Liver (tissue), 9 donors: ENCODE results near the gene RARA. TPM values are rescaled to one million over a fixed set of nuclear protein-coding genes. Genes with fewer than 3 reads are reported as not detected.

Source experiments
- DNase-seq: peaks from one replicate; pipeline ENCODE4 v3.0.0-alpha.2; 2017; ENCODE audit warnings: low spot score
- H3K27ac ChIP-seq, 2 donors: one replicate each; pipeline ENCODE4 v1.7.0; 2013; ENCODE audit warnings: inconsistent platforms in 2 of 2, low read length in 2 of 2, control low read depth in 1 of 2, low read depth in 1 of 2, mild to moderate bottlenecking in 1 of 2
- H3K27me3 ChIP-seq, 4 donors: one replicate each; pipeline versions ENCODE4 v1.6.1 to v1.7.0; 2013; ENCODE audit warnings: low read length in 3 of 4, inconsistent platforms in 1 of 4, mild to moderate bottlenecking in 1 of 4, moderate library complexity in 1 of 4; ENCODE audit not compliant: control insufficient read depth in 4 of 4, insufficient read depth in 4 of 4
- H3K36me3 ChIP-seq, 4 donors: one replicate each; pipeline versions ENCODE4 v1.6.1 to v1.7.0; 2013; ENCODE audit warnings: low read length in 3 of 4, mild to moderate bottlenecking in 3 of 4, low read depth in 1 of 4, moderate library complexity in 1 of 4; ENCODE audit not compliant: control insufficient read depth in 4 of 4, insufficient read depth in 3 of 4
- H3K4me1 ChIP-seq, 4 donors: one replicate each; pipeline versions ENCODE4 v1.6.1 to v1.7.0; 2013; ENCODE audit warnings: low read length in 3 of 4, mild to moderate bottlenecking in 3 of 4, moderate library complexity in 1 of 4; ENCODE audit not compliant: control insufficient read depth in 4 of 4, insufficient read depth in 4 of 4
- H3K4me3 ChIP-seq, 3 donors: one replicate each; pipeline versions ENCODE4 v1.6.1 to v1.7.0; 2013; ENCODE audit warnings: low read length in 3 of 3, control low read depth in 1 of 3, low read depth in 1 of 3, mild to moderate bottlenecking in 1 of 3
- H3K9ac ChIP-seq, 2 donors: one replicate each; pipeline ENCODE4 v1.7.0; 2013; ENCODE audit warnings: low read length in 2 of 2, mild to moderate bottlenecking in 2 of 2, moderate library complexity in 2 of 2, control low read depth in 1 of 2, low read depth in 1 of 2
- H3K9me3 ChIP-seq, 4 donors: one replicate each; pipeline versions ENCODE4 v1.6.1 to v1.7.0; 2013; ENCODE audit warnings: low read length in 3 of 4; ENCODE audit not compliant: control insufficient read depth in 4 of 4
- EGR1 ChIP-seq, 2 donors: IDR thresholded peaks; 2 replicates each; pipeline ENCODE4 v1.6.1; 2016 to 2018; ENCODE audit warnings: antibody characterized with exemption in 2 of 2, low read depth in 2 of 2
- FOXA1 ChIP-seq: IDR thresholded peaks from 2 replicates; pipeline ENCODE4 v1.6.1; 2016; ENCODE audit warnings: antibody characterized with exemption
- FOXA2 ChIP-seq: IDR thresholded peaks from 2 replicates; pipeline ENCODE4 v1.6.1; 2016; ENCODE audit warnings: antibody characterized with exemption
- HNF4G ChIP-seq: IDR thresholded peaks from 2 replicates; pipeline ENCODE4 v1.6.1; 2016; ENCODE audit warnings: antibody characterized with exemption
- JUND ChIP-seq, 2 donors: IDR thresholded peaks; 2 replicates each; pipeline ENCODE4 v1.6.1; 2016; ENCODE audit warnings: antibody characterized with exemption in 2 of 2
- NR2F2 ChIP-seq: IDR thresholded peaks from 2 replicates; pipeline ENCODE4 v1.6.1; 2016; ENCODE audit warnings: antibody characterized with exemption
- RXRA ChIP-seq, 2 donors: IDR thresholded peaks; 2 replicates each; pipeline ENCODE4 v1.6.1; 2017 to 2018; ENCODE audit warnings: antibody characterized with exemption in 2 of 2, mild to moderate bottlenecking in 1 of 2
- SP1 ChIP-seq: IDR thresholded peaks from 2 replicates; pipeline ENCODE4 v1.6.1; 2018; ENCODE audit warnings: antibody characterized with exemption, mild to moderate bottlenecking
- TAF1 ChIP-seq: conservative IDR thresholded peaks from 2 replicates; pipeline ENCODE4 v1.6.1; 2016; ENCODE audit warnings: antibody characterized with exemption, mild to moderate bottlenecking
- YY1 ChIP-seq: IDR thresholded peaks from 2 replicates; pipeline ENCODE4 v1.6.1; 2016; ENCODE audit warnings: antibody characterized with exemption, mild to moderate bottlenecking
- WGBS: extraction: QIAGEN DNeasy Blood & Tissue Kit; methylation state at CpG from one replicate; pipeline ENCODE4 v1.1.7; 2013; 5-methylcytosine and 5-hydroxymethylcytosine counted together
- polyA plus RNA-seq, 2 donors: library from polyadenylated mRNA; stranded (reverse) in 1 of 2; unstranded in 1 of 2; fragments of 200-250 nt in 1 of 2; fragments of >200 nt in 1 of 2; fragmentation: Nextera tagmentation in 1 of 2; extraction: Ambion mirVana in 1 of 2; gene quantifications; one replicate each; pipeline versions ENCODE4 v1.2.1 to v1.2.3, GENCODE V29; 2013 to 2015
- total RNA-seq, 2 donors: library from RNA; depleted of rRNA; stranded (reverse); fragments of >200 nt; gene quantifications; one replicate each; pipeline ENCODE4 v1.2.3, GENCODE V29; 2014
- TF ChIP-seq, protein P1 (sequence below): fragments of 150-350 bp; IDR thresholded peaks from 2 replicates; pipeline ENCODE4 v1.5.1; 2017; ENCODE audit warnings: improper control_type of control experiment, low read depth, low read length; ENCODE audit not compliant: missing input control
- TF ChIP-seq, protein P2 (sequence below): IDR thresholded peaks from 2 replicates; pipeline ENCODE4 v1.6.1; 2016; ENCODE audit warnings: antibody characterized with exemption, mild to moderate bottlenecking
- TF ChIP-seq, protein P3 (sequence below): IDR thresholded peaks from 2 replicates; pipeline ENCODE4 v1.6.1; 2016; ENCODE audit warnings: antibody characterized with exemption
- TF ChIP-seq, protein P4 (sequence below): IDR thresholded peaks from 2 replicates; pipeline ENCODE4 v1.6.1; 2016; ENCODE audit warnings: antibody characterized with exemption
- TF ChIP-seq, protein P5 (sequence below): IDR thresholded peaks from 2 replicates; pipeline ENCODE4 v1.6.1; 2016; ENCODE audit warnings: antibody characterized with exemption
- donor health status: healthy.
- donor health status: healthy.
- donor health status: healthy.
- donor health status: healthy.
- donor health status: healthy.

The RARA gene
- total and polyA plus RNA-seq, 4 donors = 6.6 to 26.2 (median 10.8) TPM

DNA sequence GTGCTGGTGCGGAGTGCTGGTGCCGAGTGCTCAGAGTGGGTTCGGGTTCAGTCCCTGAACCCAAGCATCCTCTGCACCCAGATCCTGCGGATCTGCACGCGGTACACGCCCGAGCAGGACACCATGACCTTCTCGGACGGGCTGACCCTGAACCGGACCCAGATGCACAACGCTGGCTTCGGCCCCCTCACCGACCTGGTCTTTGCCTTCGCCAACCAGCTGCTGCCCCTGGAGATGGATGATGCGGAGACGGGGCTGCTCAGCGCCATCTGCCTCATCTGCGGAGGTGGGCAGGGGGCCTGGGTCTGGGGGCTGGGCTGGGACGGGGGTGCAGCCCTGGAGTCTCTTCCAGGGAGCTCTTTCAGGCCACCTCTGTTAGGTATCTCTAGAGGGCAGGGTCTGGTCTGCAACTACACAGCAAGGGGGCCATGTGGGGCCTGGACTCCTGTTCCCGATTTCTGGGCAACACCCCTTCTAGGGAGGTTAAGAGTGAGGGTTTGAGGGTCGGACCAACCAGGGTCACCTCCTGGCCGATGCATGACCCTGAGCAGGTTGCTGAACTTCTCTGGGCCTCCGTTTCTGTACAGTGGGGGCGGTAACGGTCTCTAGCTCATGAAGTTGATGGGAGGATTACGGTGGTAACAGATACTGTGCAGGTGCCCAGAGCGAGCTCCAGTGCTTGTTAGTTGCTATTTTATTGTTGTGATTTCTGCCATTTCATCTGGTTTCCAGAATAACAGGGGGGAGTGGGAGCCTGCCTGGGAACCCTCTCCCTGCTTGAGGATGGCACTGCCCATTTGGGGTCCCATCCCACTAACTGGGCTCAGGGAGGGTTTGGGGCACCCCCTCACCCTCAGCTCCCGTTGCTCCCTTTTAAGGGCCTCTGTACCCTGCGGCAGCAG lies 45.5 kb downstream of the RARA start:
- Histone ChIP-seq H3K27ac (peak overlapping the region in 1 of 2 donors; percentile 33), H3K9me3 (no peaks in the 10 kb centered on the region), H3K36me3 (peaks cover 2 to 8% (median 7%) of the 10 kb centered on the region in 4 donors), H3K4me1 (peaks cover 24 to 71% (median 66%) of the 10 kb centered on the region in 4 donors), H3K9ac (no peak overlapping the region), H3K4me3 (peak overlapping the region in 1 of 3 donors; percentile 39), H3K27me3 (no peaks in the 10 kb centered on the region)
- TF ChIP-seq JUND (IDR thresholded peaks at IDR 0.05) (no peak), RXRA (IDR thresholded peaks at IDR 0.05) (no peak), NR2F2 (no peak), YY1 (no peak), FOXA1 (no peak)
- TF ChIP-seq, protein P1, sequence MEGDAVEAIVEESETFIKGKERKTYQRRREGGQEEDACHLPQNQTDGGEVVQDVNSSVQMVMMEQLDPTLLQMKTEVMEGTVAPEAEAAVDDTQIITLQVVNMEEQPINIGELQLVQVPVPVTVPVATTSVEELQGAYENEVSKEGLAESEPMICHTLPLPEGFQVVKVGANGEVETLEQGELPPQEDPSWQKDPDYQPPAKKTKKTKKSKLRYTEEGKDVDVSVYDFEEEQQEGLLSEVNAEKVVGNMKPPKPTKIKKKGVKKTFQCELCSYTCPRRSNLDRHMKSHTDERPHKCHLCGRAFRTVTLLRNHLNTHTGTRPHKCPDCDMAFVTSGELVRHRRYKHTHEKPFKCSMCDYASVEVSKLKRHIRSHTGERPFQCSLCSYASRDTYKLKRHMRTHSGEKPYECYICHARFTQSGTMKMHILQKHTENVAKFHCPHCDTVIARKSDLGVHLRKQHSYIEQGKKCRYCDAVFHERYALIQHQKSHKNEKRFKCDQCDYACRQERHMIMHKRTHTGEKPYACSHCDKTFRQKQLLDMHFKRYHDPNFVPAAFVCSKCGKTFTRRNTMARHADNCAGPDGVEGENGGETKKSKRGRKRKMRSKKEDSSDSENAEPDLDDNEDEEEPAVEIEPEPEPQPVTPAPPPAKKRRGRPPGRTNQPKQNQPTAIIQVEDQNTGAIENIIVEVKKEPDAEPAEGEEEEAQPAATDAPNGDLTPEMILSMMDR = no peak
- TF ChIP-seq, protein P2, sequence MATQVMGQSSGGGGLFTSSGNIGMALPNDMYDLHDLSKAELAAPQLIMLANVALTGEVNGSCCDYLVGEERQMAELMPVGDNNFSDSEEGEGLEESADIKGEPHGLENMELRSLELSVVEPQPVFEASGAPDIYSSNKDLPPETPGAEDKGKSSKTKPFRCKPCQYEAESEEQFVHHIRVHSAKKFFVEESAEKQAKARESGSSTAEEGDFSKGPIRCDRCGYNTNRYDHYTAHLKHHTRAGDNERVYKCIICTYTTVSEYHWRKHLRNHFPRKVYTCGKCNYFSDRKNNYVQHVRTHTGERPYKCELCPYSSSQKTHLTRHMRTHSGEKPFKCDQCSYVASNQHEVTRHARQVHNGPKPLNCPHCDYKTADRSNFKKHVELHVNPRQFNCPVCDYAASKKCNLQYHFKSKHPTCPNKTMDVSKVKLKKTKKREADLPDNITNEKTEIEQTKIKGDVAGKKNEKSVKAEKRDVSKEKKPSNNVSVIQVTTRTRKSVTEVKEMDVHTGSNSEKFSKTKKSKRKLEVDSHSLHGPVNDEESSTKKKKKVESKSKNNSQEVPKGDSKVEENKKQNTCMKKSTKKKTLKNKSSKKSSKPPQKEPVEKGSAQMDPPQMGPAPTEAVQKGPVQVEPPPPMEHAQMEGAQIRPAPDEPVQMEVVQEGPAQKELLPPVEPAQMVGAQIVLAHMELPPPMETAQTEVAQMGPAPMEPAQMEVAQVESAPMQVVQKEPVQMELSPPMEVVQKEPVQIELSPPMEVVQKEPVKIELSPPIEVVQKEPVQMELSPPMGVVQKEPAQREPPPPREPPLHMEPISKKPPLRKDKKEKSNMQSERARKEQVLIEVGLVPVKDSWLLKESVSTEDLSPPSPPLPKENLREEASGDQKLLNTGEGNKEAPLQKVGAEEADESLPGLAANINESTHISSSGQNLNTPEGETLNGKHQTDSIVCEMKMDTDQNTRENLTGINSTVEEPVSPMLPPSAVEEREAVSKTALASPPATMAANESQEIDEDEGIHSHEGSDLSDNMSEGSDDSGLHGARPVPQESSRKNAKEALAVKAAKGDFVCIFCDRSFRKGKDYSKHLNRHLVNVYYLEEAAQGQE = no peak
- WGBS = 50% methylated on average over 30 of the region's 30 CpGs
- no peak for DNase-seq

DNA sequence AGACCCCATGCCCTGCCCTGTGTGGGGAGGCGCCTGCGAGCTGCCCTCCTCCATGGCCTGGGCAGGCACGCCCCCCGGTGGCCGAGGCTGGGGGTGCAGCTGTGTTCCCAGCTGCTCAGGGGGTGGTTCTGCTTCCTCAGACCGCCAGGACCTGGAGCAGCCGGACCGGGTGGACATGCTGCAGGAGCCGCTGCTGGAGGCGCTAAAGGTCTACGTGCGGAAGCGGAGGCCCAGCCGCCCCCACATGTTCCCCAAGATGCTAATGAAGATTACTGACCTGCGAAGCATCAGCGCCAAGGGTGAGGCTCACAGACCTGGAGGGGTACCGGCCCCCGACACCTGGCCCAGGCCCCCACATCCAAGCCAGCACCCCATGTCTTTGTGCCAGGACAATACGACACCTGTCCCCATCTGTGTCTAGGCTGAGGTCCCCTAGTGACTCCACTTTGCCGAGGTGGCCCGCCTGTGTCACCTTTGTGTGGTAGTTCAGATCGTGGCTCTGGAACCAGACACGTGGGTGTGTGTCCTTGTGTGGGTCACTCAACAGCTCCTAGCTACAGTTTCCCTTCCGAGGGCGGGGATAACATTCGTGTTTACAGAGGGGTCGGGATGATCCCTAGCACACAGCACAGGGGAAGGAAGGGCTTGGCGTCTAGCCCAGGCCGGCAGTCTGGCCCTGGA lies 46.3 kb downstream of the RARA start:
- DNase-seq = peak; percentile 85
- Histone ChIP-seq H3K36me3 (peaks cover 2 to 6% (median 4%) of the 10 kb centered on the region in 4 donors), H3K4me1 (peaks cover 18 to 63% (median 58%) of the 10 kb centered on the region in 4 donors), H3K9me3 (no peaks in the 10 kb centered on the region), H3K27me3 (no peaks in the 10 kb centered on the region), H3K4me3 (peak overlapping the region in 1 of 3 donors; percentile 39), H3K9ac (no peak overlapping the region), H3K27ac (peak overlapping the region; percentile 33 to 55)
- 44% methylated on average over 29 of the region's 29 CpGs for WGBS
- TF ChIP-seq, protein P3, sequence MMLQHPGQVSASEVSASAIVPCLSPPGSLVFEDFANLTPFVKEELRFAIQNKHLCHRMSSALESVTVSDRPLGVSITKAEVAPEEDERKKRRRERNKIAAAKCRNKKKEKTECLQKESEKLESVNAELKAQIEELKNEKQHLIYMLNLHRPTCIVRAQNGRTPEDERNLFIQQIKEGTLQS = no peak
- TF ChIP-seq RXRA (IDR thresholded peaks at IDR 0.05) = no peak
- TF ChIP-seq JUND (IDR thresholded peaks at IDR 0.05) = no peak
- no peak for TF ChIP-seq FOXA2
- TF ChIP-seq NR2F2 = peak; percentile 63
- TF ChIP-seq TAF1 = no peak
- TF ChIP-seq, protein P1 = peak; percentile 89
- TF ChIP-seq, protein P4, sequence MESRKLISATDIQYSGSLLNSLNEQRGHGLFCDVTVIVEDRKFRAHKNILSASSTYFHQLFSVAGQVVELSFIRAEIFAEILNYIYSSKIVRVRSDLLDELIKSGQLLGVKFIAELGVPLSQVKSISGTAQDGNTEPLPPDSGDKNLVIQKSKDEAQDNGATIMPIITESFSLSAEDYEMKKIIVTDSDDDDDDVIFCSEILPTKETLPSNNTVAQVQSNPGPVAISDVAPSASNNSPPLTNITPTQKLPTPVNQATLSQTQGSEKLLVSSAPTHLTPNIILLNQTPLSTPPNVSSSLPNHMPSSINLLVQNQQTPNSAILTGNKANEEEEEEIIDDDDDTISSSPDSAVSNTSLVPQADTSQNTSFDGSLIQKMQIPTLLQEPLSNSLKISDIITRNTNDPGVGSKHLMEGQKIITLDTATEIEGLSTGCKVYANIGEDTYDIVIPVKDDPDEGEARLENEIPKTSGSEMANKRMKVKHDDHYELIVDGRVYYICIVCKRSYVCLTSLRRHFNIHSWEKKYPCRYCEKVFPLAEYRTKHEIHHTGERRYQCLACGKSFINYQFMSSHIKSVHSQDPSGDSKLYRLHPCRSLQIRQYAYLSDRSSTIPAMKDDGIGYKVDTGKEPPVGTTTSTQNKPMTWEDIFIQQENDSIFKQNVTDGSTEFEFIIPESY = no peak
- TF ChIP-seq, protein P2 = no peak
- no peak for TF ChIP-seq SP1
- TF ChIP-seq, protein P5, sequence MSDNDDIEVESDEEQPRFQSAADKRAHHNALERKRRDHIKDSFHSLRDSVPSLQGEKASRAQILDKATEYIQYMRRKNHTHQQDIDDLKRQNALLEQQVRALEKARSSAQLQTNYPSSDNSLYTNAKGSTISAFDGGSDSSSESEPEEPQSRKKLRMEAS = no peak
- no peak for TF ChIP-seq HNF4G
- no peak for TF ChIP-seq EGR1 (IDR thresholded peaks at IDR 0.05; ENCODE audit: low read depth in 2 of 2)
